ENCODE results near the gene LCE1F.

Gene LCE1F

DNA sequence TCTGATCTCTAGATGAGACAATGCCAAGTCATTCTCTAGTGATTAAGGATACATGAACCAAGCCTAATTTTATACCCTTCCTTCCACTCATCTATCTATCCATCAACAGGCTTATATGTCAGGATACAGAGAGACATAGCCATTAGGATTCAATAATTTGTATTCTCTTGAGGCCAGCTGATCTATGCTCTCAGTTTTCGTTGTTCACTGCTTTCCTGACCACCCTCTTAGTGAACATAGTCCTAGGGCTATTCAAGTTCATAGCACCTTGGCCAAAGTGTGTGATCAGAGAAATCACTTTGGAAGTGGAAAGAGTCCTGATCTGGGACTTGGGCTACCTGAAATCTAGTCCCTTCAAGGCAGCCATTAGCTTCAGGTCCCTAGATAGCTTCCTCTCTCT is 21.4 kb upstream of the LCE1F start:
- no peaks in the 10 kb centered on the region for H4K20me1 ChIP-seq (ENCODE audit: insufficient read depth, low read length)
- no peak overlapping the region for H3K27ac ChIP-seq (ENCODE audit: low read length)
- no peaks in the 10 kb centered on the region for H3K36me3 ChIP-seq (replicated peaks; ENCODE audit: insufficient read depth, low read length)
- H3K4me2 ChIP-seq (ENCODE audit: low read depth, low read length) = no peak overlapping the region
- H3F3A ChIP-seq (ENCODE audit: insufficient read depth, low read length) = no peaks in the 10 kb centered on the region
- no peak overlapping the region for H3K9ac ChIP-seq (ENCODE audit: low read length)
- H3K9me2 ChIP-seq (replicated peaks; ENCODE audit: insufficient read depth, low read length) = no peaks in the 10 kb centered on the region
- H3K4me1 ChIP-seq (ENCODE audit: low read length) = no peaks in the 10 kb centered on the region
- no peak for DNase-seq
- TF ChIP-seq EZH2phosphoT487 (IDR thresholded peaks at IDR 0.05; ENCODE audit: low read length) (no peak), EZH2 (optimal IDR thresholded peaks at IDR 0.05; ENCODE audit: low read depth, low read length) (no peak)
- TF ChIP-seq, protein P1, sequence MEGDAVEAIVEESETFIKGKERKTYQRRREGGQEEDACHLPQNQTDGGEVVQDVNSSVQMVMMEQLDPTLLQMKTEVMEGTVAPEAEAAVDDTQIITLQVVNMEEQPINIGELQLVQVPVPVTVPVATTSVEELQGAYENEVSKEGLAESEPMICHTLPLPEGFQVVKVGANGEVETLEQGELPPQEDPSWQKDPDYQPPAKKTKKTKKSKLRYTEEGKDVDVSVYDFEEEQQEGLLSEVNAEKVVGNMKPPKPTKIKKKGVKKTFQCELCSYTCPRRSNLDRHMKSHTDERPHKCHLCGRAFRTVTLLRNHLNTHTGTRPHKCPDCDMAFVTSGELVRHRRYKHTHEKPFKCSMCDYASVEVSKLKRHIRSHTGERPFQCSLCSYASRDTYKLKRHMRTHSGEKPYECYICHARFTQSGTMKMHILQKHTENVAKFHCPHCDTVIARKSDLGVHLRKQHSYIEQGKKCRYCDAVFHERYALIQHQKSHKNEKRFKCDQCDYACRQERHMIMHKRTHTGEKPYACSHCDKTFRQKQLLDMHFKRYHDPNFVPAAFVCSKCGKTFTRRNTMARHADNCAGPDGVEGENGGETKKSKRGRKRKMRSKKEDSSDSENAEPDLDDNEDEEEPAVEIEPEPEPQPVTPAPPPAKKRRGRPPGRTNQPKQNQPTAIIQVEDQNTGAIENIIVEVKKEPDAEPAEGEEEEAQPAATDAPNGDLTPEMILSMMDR (IDR thresholded peaks at IDR 0.05; ENCODE audit: low read length) = no peak
- no peaks in the 10 kb centered on the region for H3K27me3 ChIP-seq (replicated peaks; ENCODE audit: insufficient read depth, low read length)
- H3K4me3 ChIP-seq (ENCODE audit: low read length) = no peak overlapping the region
- no peak overlapping the region for H2AFZ ChIP-seq (ENCODE audit: low read length)
- H3K9me3 ChIP-seq (replicated peaks; ENCODE audit: insufficient read depth, low read length) = no peaks in the 10 kb centered on the region
- no peaks in the 10 kb centered on the region for H3K79me2 ChIP-seq (ENCODE audit: low read length)

DNA sequence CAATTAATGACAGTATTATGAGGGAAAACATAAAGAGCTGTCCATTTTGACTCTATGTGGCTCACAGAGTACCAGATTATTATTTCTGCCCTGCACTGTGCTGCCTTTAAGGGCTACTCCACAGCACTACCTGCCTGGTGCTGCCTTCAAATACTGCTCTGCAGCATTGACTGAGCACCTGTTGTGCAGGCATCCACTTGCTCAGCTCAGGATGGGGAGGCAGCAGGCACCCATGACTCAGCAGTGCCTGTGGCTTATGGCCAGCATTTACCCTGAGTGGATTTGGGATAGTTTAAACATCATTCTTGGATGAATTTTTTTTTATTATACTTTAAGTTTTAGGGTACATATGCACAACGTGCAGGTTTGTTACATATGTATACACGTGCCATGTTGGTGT is 18.1 kb upstream of the LCE1F start:
- Histone ChIP-seq H3K9me3 (replicated peaks; ENCODE audit: insufficient read depth, low read length) (no peaks in the 10 kb centered on the region), H3K36me3 (replicated peaks; ENCODE audit: insufficient read depth, low read length) (no peaks in the 10 kb centered on the region), H3K27me3 (replicated peaks; ENCODE audit: insufficient read depth, low read length) (no peaks in the 10 kb centered on the region), H4K20me1 (ENCODE audit: insufficient read depth, low read length) (no peaks in the 10 kb centered on the region), H3K9me2 (replicated peaks; ENCODE audit: insufficient read depth, low read length) (no peaks in the 10 kb centered on the region), H2AFZ (ENCODE audit: low read length) (no peak overlapping the region), H3F3A (ENCODE audit: insufficient read depth, low read length) (no peaks in the 10 kb centered on the region), H3K27ac (ENCODE audit: low read length) (no peak overlapping the region), H3K4me1 (ENCODE audit: low read length) (no peaks in the 10 kb centered on the region), H3K4me2 (ENCODE audit: low read depth, low read length) (no peak overlapping the region), H3K9ac (ENCODE audit: low read length) (no peak overlapping the region), H3K79me2 (ENCODE audit: low read length) (no peaks in the 10 kb centered on the region), H3K4me3 (ENCODE audit: low read length) (no peak overlapping the region)
- no peak for DNase-seq
- TF ChIP-seq EZH2 (optimal IDR thresholded peaks at IDR 0.05; ENCODE audit: low read depth, low read length) = no peak
- TF ChIP-seq EZH2phosphoT487 (IDR thresholded peaks at IDR 0.05; ENCODE audit: low read length) = no peak
- TF ChIP-seq, protein P1 (IDR thresholded peaks at IDR 0.05; ENCODE audit: low read length) = no peak

DNA sequence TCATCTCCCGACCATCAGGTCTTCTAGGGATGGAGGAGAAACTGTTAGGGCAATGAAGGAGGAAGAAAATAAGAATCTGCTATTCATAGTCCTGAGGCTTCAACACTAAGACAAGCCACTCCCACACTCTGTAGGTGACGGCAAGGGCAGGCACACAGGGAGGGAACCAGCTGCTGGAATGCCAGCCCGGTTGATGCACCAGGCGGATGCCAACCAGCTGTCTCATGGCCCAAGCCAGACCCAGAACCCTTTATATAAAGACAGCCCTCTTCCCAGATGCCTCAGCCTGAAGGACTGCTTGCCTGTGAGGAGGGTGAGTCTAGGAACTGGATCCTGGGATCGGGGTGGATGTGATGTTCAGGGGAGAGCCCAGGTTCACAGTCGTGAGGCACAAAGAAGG is 17.2 kb upstream of the LCE1F start, which contains the start of gene KPRP:
KPRP (plus strand) TSS at position 279 of the 400 bp plus-strand sequence. CDS start 1,564 bp downstream, outside the sequence.
- TF ChIP-seq EZH2 (optimal IDR thresholded peaks at IDR 0.05; ENCODE audit: low read depth, low read length) (no peak), EZH2phosphoT487 (IDR thresholded peaks at IDR 0.05; ENCODE audit: low read length) (no peak)
- TF ChIP-seq, protein P1 (IDR thresholded peaks at IDR 0.05; ENCODE audit: low read length) = no peak
- H3K27me3 ChIP-seq (replicated peaks; ENCODE audit: insufficient read depth, low read length) = no peaks in the 10 kb centered on the region
- no peak within 1 kb of the TSS for H3K27ac ChIP-seq (ENCODE audit: low read length)
- H3F3A ChIP-seq (ENCODE audit: insufficient read depth, low read length) = no peaks in the 10 kb centered on the region
- H2AFZ ChIP-seq (ENCODE audit: low read length) = no peak within 1 kb of the TSS
- no peak within 1 kb of the TSS for H3K4me3 ChIP-seq (ENCODE audit: low read length)
- no peaks in the 10 kb centered on the region for H3K9me2 ChIP-seq (replicated peaks; ENCODE audit: insufficient read depth, low read length)
- no peaks in the 10 kb centered on the region for H3K36me3 ChIP-seq (replicated peaks; ENCODE audit: insufficient read depth, low read length)
- no peaks in the 10 kb centered on the region for H3K9me3 ChIP-seq (replicated peaks; ENCODE audit: insufficient read depth, low read length)
- no peaks in the 10 kb centered on the region for H4K20me1 ChIP-seq (ENCODE audit: insufficient read depth, low read length)
- no peak for DNase-seq
- H3K9ac ChIP-seq (ENCODE audit: low read length) = no peak within 1 kb of the TSS
- no peaks in the 10 kb centered on the region for H3K4me1 ChIP-seq (ENCODE audit: low read length)
- no peak within 1 kb of the TSS for H3K4me2 ChIP-seq (ENCODE audit: low read depth, low read length)
- no peaks in the 10 kb centered on the region for H3K79me2 ChIP-seq (ENCODE audit: low read length)
